Sigmoid colon (tissue), 7 donors: ENCODE data around the gene GPHN. TPM values are rescaled to one million over a fixed set of nuclear protein-coding genes. Genes with fewer than 3 reads are reported as not detected.
"Not testable (repeated sequence)": the region's sequence is repeated elsewhere in the genome, so short reads cannot be mapped to it uniquely, and the experiment has no call there.

Experiments used
- DNase-seq: peaks from one replicate; pipeline ENCODE4 v3.0.0-alpha.2; 2019
- H3K27ac ChIP-seq, 4 donors: fragments of 200-600 bp; sonication (generic); one replicate each; pipeline ENCODE4 v1.5.1; 2016 to 2019; ENCODE audit warnings: mild to moderate bottlenecking in 1 of 4
- H3K27me3 ChIP-seq, 3 donors: fragments of 200-600 bp; sonication (generic); one replicate each; pipeline ENCODE4 v1.5.1; 2019; ENCODE audit warnings: mild to moderate bottlenecking in 1 of 3
- H3K36me3 ChIP-seq, 4 donors: fragments of 200-600 bp; sonication (generic); one replicate each; pipeline ENCODE4 v1.5.1; 2016 to 2019
- H3K4me1 ChIP-seq, 4 donors: fragments of 200-600 bp; sonication (generic); one replicate each; pipeline ENCODE4 v1.5.1; 2017 to 2019
- H3K4me3 ChIP-seq, 4 donors: fragments of 200-600 bp; sonication (generic); one replicate each; pipeline ENCODE4 v1.5.1; 2017 to 2019; ENCODE audit warnings: mild to moderate bottlenecking in 2 of 4, moderate library complexity in 1 of 4
- H3K9me3 ChIP-seq, 4 donors: fragments of 200-600 bp in 3 of 4; sonication (generic) in 3 of 4; one replicate each; pipeline versions ENCODE4 v1.5.1 to v1.6.1; 2013 to 2019
- EP300 ChIP-seq, 4 donors: sonication (generic); formaldehyde crosslinking; IDR thresholded peaks; one replicate each; pipeline ENCODE4 v1.6.1; 2017; ENCODE audit warnings: antibody characterized with exemption in 4 of 4
- POLR2A ChIP-seq, 2 donors: fragments of 450-650 bp; IDR thresholded peaks; one replicate each; pipeline ENCODE4 v1.6.1; 2016; ENCODE audit warnings: antibody characterized with exemption in 2 of 2, mild to moderate bottlenecking in 2 of 2, moderate library complexity in 2 of 2
- POLR2AphosphoS5 ChIP-seq, 4 donors: sonication (generic); formaldehyde crosslinking; IDR thresholded peaks; one replicate each; pipeline ENCODE4 v1.6.1; 2017; ENCODE audit warnings: antibody characterized with exemption in 4 of 4
- WGBS, 2 donors: extraction: QIAGEN DNeasy Blood & Tissue Kit; methylation state at CpG; one replicate each; pipeline ENCODE4 v1.1.7; 2013; 5-methylcytosine and 5-hydroxymethylcytosine counted together
- intact Hi-C: fragments of 100-400 bp; cut with DNase I; formaldehyde crosslinking; loops from one replicate; pipeline ENCODE4 v1.15.1; 2023
- polyA plus RNA-seq, 3 donors: library from polyadenylated mRNA; stranded (reverse); fragments of 200-250 nt; gene quantifications; one replicate each; pipeline ENCODE4 v1.2.3, GENCODE V29; 2013
- total RNA-seq, 4 donors: library from RNA; depleted of rRNA; stranded (reverse); fragments of >200 nt; gene quantifications; one replicate each; pipeline ENCODE4 v1.1.0, GENCODE V29; 2016
- TF ChIP-seq, protein P1 (sequence below), 4 experiments: fragments of 450-650 bp in 3 of 4; fragments of 200-600 bp in 1 of 4; IDR thresholded peaks; one replicate each; pipeline ENCODE4 v1.5.1; 2016 to 2019; ENCODE audit warnings: antibody characterized with exemption in 4 of 4, mild to moderate bottlenecking in 3 of 4, moderate library complexity in 2 of 4
- donor health status: healthy with polysubstance abuse.
- donor health status: Bipolar disorder and iron deficiency.
- donor health status: healthy.

Gene GPHN
- total and polyA plus RNA-seq, 7 donors = 5.4 to 20.3 (median 14.1) TPM

DNA sequence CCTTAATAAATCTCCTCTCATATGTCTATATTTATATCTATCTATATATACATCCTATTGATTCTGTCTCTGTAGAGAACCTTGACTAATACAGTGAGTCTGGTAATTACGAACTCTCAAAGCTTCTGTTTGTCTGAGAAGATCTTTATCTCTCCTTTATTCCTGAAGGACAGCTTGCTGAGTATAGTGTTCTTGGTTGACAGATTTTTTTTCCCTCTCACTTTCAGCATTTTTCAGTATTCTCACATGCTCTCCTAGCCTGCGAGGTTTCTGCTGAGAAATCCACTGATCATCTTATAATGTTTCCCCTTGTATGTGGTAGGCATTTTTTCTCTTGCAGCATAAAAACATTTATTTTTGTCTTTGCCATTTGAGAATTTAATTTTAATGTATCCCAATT, 67.1 kb downstream of the GPHN start:
- Histone ChIP-seq H3K36me3 (no peaks in the 10 kb centered on the region), H3K4me3 (no peak overlapping the region), H3K9me3 (peaks cover 0 to 11% (median 5%) of the 10 kb centered on the region in 4 donors), H3K27ac (no peak overlapping the region), H3K27me3 (no peaks in the 10 kb centered on the region), H3K4me1 (no peaks in the 10 kb centered on the region)
- DNase-seq = no peak
- intact Hi-C loops = no loop called here
- WGBS, 2 donors = 95 to 96% methylated on average over 2 of the region's 2 CpGs
- TF ChIP-seq, protein P1, sequence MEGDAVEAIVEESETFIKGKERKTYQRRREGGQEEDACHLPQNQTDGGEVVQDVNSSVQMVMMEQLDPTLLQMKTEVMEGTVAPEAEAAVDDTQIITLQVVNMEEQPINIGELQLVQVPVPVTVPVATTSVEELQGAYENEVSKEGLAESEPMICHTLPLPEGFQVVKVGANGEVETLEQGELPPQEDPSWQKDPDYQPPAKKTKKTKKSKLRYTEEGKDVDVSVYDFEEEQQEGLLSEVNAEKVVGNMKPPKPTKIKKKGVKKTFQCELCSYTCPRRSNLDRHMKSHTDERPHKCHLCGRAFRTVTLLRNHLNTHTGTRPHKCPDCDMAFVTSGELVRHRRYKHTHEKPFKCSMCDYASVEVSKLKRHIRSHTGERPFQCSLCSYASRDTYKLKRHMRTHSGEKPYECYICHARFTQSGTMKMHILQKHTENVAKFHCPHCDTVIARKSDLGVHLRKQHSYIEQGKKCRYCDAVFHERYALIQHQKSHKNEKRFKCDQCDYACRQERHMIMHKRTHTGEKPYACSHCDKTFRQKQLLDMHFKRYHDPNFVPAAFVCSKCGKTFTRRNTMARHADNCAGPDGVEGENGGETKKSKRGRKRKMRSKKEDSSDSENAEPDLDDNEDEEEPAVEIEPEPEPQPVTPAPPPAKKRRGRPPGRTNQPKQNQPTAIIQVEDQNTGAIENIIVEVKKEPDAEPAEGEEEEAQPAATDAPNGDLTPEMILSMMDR (IDR thresholded peaks at IDR 0.05) = no peak
- TF ChIP-seq EP300 (IDR thresholded peaks at IDR 0.05) (no peak), POLR2A (IDR thresholded peaks at IDR 0.05) (no peak)

DNA sequence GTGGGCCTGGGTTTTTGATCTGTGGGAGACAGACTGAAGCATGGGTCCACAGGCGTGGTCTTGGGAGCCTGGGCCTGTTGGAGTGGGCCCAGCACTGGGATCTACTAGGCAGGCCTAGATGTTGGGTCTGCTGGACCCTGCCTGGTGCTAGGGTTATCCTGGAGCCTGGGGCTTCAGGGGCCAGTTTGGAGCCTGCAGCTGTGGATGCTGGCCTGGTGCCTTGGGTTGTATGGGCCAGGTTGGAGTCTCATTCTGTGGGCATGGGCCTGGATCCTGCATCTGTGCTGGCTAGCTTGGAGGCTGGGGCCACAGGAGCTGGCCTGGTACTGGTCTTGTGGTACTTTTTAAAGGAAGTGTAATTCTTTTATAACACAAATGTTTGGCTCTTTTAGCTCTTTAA, 68.0 kb downstream of the GPHN start:
- no peaks in the 10 kb centered on the region for H3K27me3 ChIP-seq
- H3K36me3 ChIP-seq = no peaks in the 10 kb centered on the region
- no peak for DNase-seq
- H3K27ac ChIP-seq = no peak overlapping the region
- H3K4me1 ChIP-seq = no peaks in the 10 kb centered on the region
- H3K9me3 ChIP-seq = peaks cover 0 to 11% (median 5%) of the 10 kb centered on the region in 4 donors
- TF ChIP-seq, protein P1 (IDR thresholded peaks at IDR 0.05) = no peak
- no peak for TF ChIP-seq POLR2AphosphoS5 (IDR thresholded peaks at IDR 0.05)
- no peak for TF ChIP-seq EP300 (IDR thresholded peaks at IDR 0.05)
- no peak for TF ChIP-seq POLR2A (IDR thresholded peaks at IDR 0.05)
- 88 to 98% methylated on average over 1 of the region's 1 CpG for WGBS, 2 donors
- H3K4me3 ChIP-seq = no peak overlapping the region
- intact Hi-C loops = no loop called here

DNA sequence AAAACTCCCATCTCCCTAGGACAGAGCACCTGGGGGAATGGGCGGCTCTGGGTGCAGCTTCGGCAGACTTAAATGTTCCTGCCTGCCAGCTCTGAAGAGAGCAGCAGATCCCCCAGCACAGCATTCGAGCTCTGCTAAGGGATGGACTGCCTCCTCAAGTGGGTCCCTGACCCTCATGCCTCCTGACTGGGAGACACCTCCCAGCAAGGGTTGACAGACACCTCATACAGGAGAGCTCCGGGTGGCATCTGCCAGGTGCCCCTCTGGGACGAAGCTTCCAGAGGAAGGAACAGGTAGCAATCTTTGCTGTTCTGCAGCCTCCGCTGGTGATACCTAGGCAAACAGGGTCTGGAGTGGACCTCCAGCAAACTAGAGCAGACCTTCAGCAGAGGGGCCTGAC, 79.8 kb downstream of the GPHN start:
- intact Hi-C loops, DNase-seq, H3K4me1 ChIP-seq, H3K27ac ChIP-seq, H3K27me3 ChIP-seq, H3K9me3 ChIP-seq, H3K36me3 ChIP-seq, H3K4me3 ChIP-seq: not testable (repeated sequence)
- 96 to 97% methylated on average over 6 of the region's 6 CpGs for WGBS, 2 donors

DNA sequence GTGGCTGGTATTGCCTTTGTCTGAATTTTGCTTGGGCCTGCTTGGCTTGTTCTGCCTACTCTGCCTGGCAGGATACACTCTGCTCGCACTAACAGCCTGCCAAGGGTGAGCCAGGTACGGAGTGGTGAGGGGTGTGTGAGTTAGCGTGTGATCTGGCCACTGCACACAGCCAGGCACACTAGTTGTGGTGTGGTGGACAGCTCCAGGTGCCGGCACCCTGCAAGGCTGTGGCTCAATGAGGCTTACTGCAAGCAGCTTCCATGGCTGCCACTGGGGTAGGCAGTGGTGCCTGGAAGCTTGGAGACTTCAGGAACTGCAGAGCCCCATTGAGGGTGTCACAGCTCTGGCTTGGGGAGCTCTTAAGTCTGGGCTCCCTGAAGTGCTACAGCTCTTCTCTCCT, 87.4 kb downstream of the GPHN start:
- DNase-seq = peak; percentile 36
- 96 to 99% methylated on average over 4 of the region's 4 CpGs for WGBS, 2 donors
- Histone ChIP-seq H3K9me3 (peaks cover 0 to 3% (median 1%) of the 10 kb centered on the region in 4 donors), H3K27me3 (no peaks in the 10 kb centered on the region), H3K27ac (no peak overlapping the region), H3K36me3 (no peaks in the 10 kb centered on the region), H3K4me1 (no peaks in the 10 kb centered on the region), H3K4me3 (no peak overlapping the region)
- no peak for TF ChIP-seq EP300 (IDR thresholded peaks at IDR 0.05)
- TF ChIP-seq POLR2A (IDR thresholded peaks at IDR 0.05) = no peak
- no peak for TF ChIP-seq POLR2AphosphoS5 (IDR thresholded peaks at IDR 0.05)
- TF ChIP-seq, protein P1 (IDR thresholded peaks at IDR 0.05) = no peak
- intact Hi-C loops = no loop called here

DNA sequence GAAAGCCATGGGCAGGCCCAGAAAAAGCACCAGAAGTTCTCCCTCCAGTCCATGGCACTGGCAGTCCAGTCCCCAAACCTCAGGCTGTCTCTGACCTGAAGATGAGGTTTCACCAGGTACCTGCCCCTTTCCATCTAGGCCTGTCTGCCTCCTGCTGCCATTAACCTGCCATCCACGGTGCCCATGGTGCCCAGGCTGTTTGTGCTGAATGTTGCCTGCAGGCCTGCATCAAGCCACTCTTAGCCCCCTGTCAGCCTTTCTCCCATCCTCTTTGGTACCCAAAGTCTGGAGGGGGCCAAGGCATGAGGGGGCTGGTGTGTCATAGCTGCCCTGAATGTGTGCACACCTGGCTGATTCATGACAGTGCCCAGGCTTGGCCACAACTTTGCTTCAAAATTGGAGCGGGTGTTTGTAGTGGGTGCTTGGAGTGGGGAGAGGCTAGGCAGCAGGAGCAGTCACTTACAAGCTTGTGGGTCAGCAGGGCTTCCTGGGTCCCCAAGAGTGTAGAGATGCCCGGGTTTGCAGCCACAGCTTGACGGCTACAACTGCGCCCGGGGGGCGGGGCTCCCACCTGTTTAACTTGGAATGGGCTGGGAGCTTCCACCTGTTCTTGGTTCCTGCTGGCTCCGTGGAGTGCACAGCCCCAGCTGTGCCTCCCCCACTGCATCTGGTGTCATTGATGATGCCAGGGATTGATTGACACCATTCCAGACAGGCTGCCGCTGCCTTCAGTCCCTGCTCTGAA, 88.5 kb downstream of the GPHN start:
- TF ChIP-seq POLR2A (IDR thresholded peaks at IDR 0.05) (no peak), EP300 (IDR thresholded peaks at IDR 0.05) (no peak), POLR2AphosphoS5 (IDR thresholded peaks at IDR 0.05) (no peak)
- TF ChIP-seq, protein P1 (IDR thresholded peaks at IDR 0.05) = no peak
- Histone ChIP-seq H3K4me1 (no peaks in the 10 kb centered on the region), H3K27me3 (no peaks in the 10 kb centered on the region), H3K36me3 (no peaks in the 10 kb centered on the region), H3K9me3 (peaks cover 0 to 3% (median 1%) of the 10 kb centered on the region in 4 donors), H3K4me3 (no peak overlapping the region), H3K27ac (no peak overlapping the region)
- peak; percentile 36 for DNase-seq
- intact Hi-C loops = no loop called here
- whole genome bisulfite sequencing, 2 donors = 92 to 96% methylated on average over 9 of the region's 9 CpGs
